T-helper 22 cell (primary cell): ENCODE results near the gene TBXAS1.
"Not testable (repeated sequence)": the region's sequence is repeated elsewhere in the genome, so short reads cannot be mapped to it uniquely, and the experiment has no call there.

ENCODE experiments used
- DNase-seq: peaks from one replicate; pipeline ENCODE4 v3.0.0-alpha.2; 2020; ENCODE audit warnings: low read depth

Gene TBXAS1

DNA sequence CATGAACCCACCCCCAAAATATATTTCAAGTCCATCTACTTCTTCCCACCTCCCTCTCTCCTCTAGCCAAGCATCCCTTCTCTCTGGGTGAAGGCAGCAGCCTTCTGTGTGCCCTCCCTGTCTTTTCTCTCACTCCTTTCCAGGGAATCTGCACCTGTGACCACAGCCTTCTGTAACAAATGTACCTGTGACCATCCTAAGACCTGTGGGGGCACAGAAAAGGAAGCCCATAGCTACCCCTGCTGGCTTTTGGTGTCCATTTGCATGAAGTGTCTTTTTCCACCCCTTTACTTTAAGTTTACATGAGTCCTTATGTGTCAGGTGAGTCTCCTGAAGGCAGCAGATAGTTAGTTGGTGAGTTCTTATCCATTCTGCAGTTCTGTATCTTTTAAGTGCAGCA is 2.0 kb upstream of the TBXAS1 start:
- no peak for DNase-seq

- DNase-seq, result no peak
Measured at GRCh38 chr7:139828446-139828845, 618 bp upstream of the TBXAS1 start.

GRCh38 chr7:139829775-139830117 is 682 bp downstream of the TBXAS1 start:
- DNase-seq, result no peak

GRCh38 chr7:139830292-139830691 is 1.2 kb downstream of the TBXAS1 start:
- DNase-seq, result no peak

- no peak for DNase-seq
Measured at GRCh38 chr7:139830782-139831501, 1.9 kb downstream of the TBXAS1 start.

GRCh38 chr7:139835848-139836247 is 6.8 kb downstream of the TBXAS1 start:
- not testable (repeated sequence) for DNase-seq

GRCh38 chr7:139837291-139837690 is 8.2 kb downstream of the TBXAS1 start:
- not testable (repeated sequence) for DNase-seq

GRCh38 chr7:139838276-139838675 is 9.2 kb downstream of the TBXAS1 start:
- no peak for DNase-seq

- no peak for DNase-seq
Measured at GRCh38 chr7:139838876-139839275, 9.8 kb downstream of the TBXAS1 start.

DNA sequence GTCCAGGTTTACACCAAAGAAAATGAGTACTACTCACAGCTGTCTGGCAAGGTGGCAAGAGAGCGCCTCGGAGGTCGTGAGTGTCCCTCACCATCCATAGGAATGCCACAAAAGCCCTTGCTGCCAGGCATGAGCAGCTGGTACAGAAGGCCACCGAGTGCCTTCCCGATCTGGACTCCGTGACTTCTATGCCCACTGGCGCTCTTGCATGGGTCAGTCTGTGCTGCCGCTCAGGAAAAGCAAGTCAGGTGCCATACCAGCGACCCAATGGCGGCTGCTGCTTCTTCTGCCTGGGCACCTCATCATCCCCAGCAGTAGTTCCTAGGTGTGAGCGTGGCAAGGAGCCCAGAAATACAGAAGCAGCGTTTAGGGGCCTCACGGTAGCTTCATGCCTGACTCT is 11.7 kb downstream of the TBXAS1 start:
- DNase-seq, result no peak

DNA sequence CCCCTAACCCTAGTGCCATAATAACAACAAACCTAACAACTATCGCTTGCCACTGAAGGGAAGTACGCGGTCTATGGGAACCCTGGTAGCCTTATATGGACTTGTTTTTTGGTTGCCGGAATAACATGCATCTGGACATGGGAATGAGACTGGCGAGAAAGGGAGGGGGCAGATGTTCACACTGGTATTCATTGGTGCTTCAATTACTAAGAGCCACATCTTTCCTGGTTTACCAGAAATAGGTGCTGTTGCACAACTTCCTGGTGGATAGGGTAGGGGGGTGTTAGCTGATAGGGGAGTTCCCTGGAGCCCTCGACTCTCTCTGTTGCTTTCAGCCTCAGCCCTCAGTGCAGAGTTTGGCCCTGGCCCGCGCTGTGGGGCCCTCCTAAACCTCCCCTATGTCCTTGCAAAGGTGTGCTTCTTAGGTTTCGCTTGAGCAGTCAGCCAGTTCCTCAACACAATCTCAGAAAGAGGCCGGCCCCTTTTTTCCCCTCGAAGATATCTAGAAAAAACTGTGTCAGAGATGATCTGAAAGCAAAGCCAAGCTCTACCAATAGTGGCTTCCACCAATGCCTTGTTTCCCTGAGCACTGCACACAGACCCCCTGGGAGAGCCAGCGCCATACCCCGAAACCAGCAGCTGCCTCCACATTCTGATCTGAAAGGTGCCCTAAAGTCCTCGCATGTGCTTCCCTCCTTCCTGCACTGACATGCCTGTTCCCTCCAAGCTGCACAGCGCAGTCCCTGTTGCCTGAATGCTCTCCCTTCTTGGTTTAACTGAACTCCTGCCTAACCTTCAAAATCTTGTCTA is 13.5 kb downstream of the TBXAS1 start:
- no peak for DNase-seq

- not testable (repeated sequence) for DNase-seq
Measured at GRCh38 chr7:139843211-139843537, 14.1 kb downstream of the TBXAS1 start.

GRCh38 chr7:139844779-139845442 is 15.8 kb downstream of the TBXAS1 start:
- no peak for DNase-seq

GRCh38 chr7:139845443-139845805 is 16.4 kb downstream of the TBXAS1 start:
- DNase-seq, result no peak

DNA sequence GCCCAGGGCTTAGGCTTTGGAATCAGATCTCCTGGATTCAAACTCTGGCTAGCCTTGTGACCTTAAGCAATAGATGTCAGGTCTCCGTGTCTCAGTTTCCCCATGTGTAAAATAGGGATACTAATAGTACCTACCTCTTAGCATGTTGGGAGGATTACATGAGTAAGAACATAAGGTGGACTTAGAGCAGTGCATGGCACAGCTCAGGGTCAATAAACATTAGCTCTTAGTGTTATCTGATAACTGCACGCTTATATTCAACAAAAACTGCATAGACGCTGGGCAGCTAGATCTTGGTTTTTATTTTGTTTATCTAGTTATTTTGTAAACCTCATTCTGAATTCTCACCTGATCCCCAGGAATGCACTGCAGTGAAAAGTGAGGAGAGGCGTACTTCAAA is 17.2 kb downstream of the TBXAS1 start:
- no peak for DNase-seq

GRCh38 chr7:139848274-139848673 is 19.2 kb downstream of the TBXAS1 start:
- DNase-seq, result no peak

DNA sequence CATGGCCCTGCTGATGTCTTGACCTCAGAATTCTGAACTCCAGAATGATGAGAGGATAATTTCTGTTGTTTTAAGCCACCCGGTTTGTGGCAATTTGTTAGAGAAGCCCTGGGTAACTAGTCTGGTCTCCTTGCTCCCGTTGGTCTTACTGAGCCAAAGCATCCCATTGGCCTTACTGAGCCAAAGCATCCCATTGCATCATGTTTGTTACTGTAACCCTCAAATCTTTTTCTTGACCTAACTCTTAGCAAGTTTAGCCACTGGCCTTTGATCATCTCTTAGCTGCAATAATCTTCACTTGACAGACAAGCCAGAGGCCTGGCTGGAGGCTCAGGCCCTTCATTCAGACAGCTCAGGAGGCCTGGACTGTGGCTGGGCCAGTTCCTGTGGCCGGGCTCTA is 21.8 kb downstream of the TBXAS1 start:
- DNase-seq, result no peak

GRCh38 chr7:139851770-139852481 is 22.9 kb downstream of the TBXAS1 start:
- DNase-seq, result no peak

DNA sequence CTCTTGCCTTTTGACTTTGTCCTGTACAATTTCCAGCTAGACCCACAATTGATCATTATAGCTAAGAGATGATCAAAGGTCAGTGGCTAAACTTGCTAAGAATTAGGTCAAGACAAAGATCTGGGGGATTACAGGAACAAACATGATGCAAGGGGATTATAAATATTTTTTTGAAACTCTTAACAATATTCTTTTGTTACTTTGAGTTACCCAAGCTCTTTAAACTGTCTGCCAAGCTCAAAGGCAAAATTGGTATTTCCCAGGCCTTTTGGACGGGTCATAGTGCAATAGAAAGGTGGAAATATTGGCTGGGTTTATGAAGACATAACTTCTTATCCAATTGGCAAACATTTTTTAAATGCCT is 23.4 kb downstream of the TBXAS1 start:
- no peak for DNase-seq

DNA sequence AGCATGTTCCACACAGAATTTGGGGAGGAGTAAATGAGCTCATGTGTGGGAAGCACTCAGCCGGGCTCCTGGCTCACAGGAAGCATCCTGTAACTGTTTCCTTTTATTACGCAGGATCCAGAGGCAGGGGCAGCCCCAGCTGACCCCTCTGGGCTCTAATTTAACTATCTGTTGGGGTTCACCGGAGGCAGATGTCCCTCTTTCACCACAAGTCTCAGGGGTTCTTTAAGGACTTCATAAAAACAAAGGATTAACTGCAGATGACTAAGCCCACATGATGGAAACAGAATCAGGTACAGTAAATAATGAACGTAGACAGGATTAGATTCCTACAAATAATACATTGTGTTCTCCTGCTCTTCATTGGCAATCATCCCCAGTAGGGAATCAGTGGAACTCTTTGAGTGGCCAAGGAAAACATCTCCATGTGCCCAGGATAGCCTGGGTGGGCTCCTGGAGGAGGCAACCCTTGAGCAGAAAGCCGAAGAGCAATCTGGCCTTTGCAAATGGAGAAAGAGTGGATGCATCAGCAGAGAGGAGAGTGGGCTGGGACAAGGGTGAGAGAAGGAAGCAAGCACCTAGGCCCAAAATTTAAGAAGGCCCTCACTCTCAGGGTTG is 24.6 kb downstream of the TBXAS1 start:
- no peak for DNase-seq

DNA sequence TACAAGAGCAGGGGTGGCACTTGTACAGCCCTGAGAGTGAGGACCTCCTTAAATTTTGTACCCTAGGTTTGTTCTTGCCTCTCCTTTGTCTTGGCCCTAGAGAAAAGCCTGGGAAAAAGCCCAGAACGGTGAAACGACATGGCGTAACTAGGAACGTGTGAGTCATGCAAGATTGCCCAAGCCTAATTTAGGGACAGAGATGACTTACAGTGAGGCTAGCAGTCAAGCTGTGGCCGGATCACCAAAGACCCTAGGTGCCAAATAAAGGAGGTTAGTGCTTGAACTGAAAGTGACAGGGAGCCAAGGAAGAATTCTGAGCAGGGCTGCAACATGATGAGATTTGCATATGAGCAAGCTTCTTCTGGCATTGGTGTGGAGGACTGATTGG is 25.1 kb downstream of the TBXAS1 start:
- DNase-seq, result no peak

GRCh38 chr7:139854803-139855497 is 25.9 kb downstream of the TBXAS1 start:
- no peak for DNase-seq
